GM18867 (cell line): Measurements from ENCODE around the gene CDH3.
"Not testable (repeated sequence)": the region's sequence is repeated elsewhere in the genome, so short reads cannot be mapped to it uniquely, and the experiment has no call there.

Experiments
- ATAC-seq: cut with Tn5 transposase; IDR thresholded peaks from one replicate; pipeline ENCODE4 v1.9.1; 2021; ENCODE audit warnings: mild to moderate bottlenecking, moderate library complexity; ENCODE audit not compliant: unreplicated experiment

The CDH3 gene

GRCh38 chr16:68698091-68698490 is 53.0 kb downstream of the CDH3 start:
- no peak for ATAC-seq

DNA sequence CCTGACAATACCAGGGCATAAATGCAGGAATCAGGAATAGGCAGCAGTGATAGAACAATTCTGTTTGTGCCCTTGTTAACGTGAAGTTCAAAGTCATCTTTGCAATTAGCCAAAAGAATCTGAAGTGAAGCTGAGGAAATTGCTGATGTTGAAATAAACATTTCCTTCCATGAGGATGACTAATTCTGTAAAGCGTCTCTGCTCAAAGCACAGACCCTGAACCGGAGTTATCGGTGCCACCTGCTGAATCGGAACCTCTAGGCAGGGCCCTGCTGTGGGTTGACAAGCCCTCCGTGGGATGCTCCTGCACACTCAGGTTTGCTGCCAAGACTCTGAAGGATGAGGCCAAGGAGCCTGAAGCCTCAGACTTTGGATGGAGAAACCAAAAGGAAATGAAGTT is 55.0 kb downstream of the CDH3 start:
- ATAC-seq = no peak

DNA sequence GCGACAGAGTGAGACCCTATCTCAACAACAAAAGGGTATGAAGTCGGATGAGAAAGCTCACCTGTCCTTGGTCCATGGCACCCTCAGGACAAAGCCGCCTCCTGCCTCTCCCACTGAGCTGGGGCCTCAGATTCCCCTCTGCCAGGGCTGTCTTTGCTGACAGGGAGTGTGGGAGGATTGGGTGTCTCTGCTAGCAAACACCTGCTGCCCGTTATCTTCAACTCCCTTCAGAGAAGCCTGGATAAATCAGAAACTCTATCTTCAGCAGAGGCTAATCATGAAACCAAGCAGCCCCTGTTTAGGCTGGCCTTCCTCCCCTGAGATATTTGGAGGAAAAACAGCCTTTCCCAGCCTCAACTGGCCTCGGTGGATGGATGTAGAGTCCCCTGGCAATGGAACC is 55.7 kb downstream of the CDH3 start:
- ATAC-seq = no peak

GRCh38 chr16:68704232-68704867 is 59.2 kb downstream of the CDH3 start:
- ATAC-seq = peak; percentile 50

DNA sequence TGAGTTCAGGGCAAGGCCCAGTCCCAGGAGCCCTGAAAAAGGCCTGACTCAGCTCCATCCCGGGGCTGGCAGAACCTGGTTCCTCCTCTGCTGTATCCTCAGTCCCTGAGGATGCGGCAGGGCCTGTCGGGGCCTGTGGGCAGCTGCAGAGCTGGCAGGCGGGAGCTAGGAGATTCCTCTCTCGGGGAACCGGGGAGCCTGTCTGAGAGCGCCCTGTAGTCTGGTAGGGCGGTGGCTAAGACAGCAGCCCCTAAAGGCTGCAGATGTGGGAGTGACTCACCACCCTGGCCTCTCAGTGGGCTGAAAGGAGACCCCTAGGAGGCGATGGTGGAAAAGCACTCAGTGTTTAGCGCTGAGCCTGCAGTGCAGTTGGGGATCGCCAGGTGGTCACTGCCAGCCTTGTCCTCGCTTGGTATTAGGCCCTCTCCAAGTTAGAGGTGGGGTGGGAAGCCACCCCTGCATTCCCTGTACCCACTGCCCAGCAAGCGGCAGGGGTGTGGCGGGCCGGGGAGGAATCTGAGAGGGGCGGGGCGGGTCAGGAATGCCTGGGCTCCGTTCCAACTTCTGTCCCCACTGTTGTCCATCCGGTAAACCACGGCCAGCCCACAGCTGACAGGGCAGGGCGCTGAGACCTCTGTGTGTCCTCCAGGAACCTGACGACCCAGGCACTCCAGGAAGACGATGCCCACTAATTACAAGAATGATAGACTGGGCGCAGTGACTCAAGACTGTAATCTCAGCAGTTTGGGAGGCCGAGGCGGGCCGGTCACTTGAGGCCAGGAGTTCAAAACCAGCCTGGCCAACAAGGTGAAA is 62.4 kb downstream of the CDH3 start:
- ATAC-seq = no peak

DNA sequence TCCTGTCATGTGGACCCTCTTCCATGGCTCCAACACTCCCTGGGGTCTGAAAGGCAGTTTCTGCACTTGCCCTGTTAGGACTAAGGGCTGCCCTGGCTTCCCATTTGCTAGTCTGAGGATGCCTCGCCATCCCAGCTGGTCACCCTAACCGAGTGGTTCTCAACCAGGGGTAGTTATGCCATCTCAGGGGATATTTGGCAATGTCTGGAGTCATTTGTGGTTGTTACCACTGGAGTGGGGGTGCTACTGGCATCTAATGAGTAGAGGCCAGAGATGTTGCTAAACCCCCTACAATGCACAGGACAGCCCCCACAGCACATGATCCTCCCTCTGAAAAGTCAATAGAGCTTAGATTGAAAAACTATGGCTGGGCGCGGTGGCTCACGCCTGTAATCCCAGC is 65.1 kb downstream of the CDH3 start:
- ATAC-seq = no peak

GRCh38 chr16:68711421-68712139 is 66.5 kb downstream of the CDH3 start:
- ATAC-seq = no peak

DNA sequence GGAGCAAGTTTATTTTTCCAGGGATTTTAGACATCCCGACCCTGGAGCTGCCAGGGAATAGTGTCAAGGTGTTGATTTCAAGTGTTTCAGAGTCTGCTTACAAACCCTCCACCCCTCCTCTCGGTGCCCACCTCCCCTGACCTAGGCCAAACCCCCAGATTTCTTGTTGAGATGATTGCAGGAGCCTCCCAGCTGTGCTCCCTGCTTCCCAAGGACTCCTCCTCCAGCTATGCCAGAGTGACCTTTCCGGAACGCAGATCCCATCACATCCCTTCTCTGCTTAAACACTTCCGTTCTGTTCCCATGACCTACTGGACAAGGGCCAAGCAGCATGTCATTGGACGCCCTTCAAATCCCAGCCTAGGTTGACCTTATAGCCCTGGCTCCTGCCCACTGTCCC is 68.3 kb downstream of the CDH3 start:
- no peak for ATAC-seq

GRCh38 chr16:68715471-68715870 is 70.4 kb downstream of the CDH3 start:
- ATAC-seq = no peak

DNA sequence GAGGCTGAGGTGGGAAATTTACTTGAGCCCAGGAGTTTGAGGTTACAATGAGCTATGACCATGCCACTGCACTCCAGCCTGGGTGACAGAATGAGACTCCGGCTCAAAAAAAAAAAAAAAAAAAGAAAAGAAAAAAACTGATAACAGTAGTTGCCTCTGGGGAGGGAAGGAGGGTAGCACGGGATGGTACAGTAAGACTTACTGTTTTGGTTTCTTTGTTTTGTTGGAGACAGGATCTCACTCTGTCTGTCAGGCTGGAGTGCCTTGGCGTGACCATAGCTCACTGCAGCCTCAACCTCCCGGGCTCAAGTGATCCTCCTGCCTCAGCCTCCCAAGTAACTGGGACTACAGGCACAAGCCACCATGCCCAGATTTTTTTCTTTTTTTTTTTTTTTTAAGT is 71.4 kb downstream of the CDH3 start:
- not testable (repeated sequence) for ATAC-seq

- ATAC-seq = no peak
Measured at GRCh38 chr16:68717684-68718083, 72.6 kb downstream of the CDH3 start.

- ATAC-seq = no peak
Measured at GRCh38 chr16:68718590-68718989, 73.5 kb downstream of the CDH3 start.

DNA sequence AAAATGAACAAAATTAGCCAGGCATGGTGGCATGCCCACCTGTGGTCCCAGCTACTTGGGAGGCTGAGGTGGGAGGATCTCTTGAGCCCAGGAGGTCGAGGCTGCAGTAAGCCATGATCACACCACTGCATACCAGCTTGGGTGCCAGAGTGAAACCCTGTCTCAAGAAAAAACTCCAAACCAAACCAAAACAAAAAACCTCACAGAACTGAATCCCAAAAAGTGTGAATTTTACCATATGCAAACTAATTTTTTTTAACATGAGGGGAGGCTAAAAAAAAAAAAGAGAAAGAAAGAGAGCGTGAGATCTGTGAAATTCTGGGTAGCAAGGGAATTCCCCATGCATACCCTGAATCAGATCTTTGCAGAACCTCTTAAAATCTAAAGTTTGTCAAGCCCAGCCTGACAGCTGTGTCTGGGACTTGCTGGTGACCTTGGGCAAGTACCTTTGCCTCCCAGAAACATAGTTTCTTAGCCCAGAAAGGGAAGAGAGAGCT is 74.9 kb downstream of the CDH3 start:
- peak; percentile 84 for ATAC-seq

GRCh38 chr16:68722119-68723024 is 77.3 kb downstream of the CDH3 start:
- no peak for ATAC-seq

GRCh38 chr16:68724797-68725196 is 79.7 kb downstream of the CDH3 start:
- no peak for ATAC-seq

GRCh38 chr16:68728523-68728922 is 83.4 kb downstream of the CDH3 start:
- ATAC-seq = no peak

DNA sequence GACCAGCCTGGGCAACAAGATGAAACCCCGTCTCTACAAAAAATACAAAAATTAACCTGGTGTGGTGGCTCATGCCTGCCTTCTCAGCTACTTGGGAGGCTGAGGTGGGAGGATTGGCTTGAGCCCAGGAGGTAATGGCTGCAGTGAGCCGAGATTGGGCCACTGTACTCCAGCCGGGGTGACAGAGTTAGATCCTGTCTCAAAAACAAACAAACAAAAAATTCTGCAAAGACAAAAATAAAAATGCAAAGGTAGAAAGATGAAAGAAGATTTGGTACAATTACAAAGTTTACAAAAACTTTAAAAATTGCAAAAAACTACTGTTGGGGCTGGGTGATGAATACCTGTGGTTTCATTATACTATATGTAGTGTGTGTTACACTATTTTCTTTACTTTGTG is 86.5 kb downstream of the CDH3 start:
- ATAC-seq = no peak

DNA sequence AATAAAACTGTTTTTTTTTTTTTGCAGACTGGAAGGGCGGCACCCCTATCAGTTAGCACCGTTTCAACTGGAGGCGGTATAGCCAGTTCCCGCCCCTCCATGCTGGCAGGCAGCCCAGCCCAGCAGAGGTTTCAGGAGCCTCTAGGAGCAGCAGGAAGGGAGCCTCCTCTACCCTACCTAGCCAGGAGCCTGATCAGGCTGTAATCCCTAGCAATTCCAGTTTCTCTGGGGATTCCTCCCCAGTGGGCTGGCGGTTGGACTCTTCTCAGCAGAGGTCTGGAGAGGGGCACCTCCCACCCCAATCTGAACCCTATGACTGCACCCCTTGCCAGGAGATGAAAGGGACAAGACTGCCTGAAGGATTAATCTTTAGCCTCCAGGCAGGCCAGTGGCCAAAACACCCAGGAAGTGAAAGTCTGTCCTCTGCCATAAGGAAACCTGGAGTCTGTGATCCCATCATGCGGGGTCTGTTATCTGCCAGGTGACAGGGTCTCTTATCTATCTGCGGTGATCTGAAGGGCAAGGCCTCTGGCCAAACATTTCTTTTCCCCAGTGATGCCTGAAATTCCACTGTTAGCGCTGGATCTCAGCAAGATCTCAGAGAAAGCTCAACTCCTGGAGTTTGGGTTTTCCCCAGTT is 87.1 kb downstream of the CDH3 start:
- no peak for ATAC-seq

- no peak for ATAC-seq
Measured at GRCh38 chr16:68732741-68733399, 87.8 kb downstream of the CDH3 start.

GRCh38 chr16:68733570-68733969 is 88.5 kb downstream of the CDH3 start:
- no peak for ATAC-seq
